Naive thymus-derived CD4-positive, alpha-beta T cell (primary cell): Measurements from ENCODE around the gene PDE6B. TPM values are rescaled to one million over a fixed set of nuclear protein-coding genes. Genes with fewer than 3 reads are reported as not detected.

Source experiments
- ATAC-seq: fragments of 150-1000 bp; cut with Tn5 transposase; 2 replicates; pipeline ENCODE4 v1.10.0; 2021; ENCODE audit warnings: mild to moderate bottlenecking, moderate library complexity
- CTCF ChIA-PET: fragments of 350-600 bp; sonication (Branson Sonifier 250); formaldehyde crosslinking; loops from one replicate; lab custom pipeline; 2021; ENCODE audit warnings: antibody characterized with exemption; lab: Charles Lee
- POLR2A ChIA-PET: fragments of 350-600 bp; sonication (Branson Sonifier 250); formaldehyde crosslinking; loops from one replicate; lab custom pipeline; 2021; ENCODE audit warnings: antibody characterized with exemption, inconsistent platforms; lab: Charles Lee
- DNase-seq, 9 donors: peaks; one replicate each; pipeline versions ENCODE4 v3.0.0 to v3.0.0-alpha.2; 2020 to 2022; ENCODE audit warnings: mixed read lengths in 1 of 9
- H3K27ac ChIP-seq: one replicate; pipeline ENCODE4 v1.7.0; 2013; ENCODE audit warnings: mild to moderate bottlenecking, low read depth, low read length, moderate library complexity
- H3K27me3 ChIP-seq, 2 donors: one replicate each; pipeline ENCODE4 v1.7.0; 2013; ENCODE audit warnings: low read length in 2 of 2, mild to moderate bottlenecking in 2 of 2, moderate library complexity in 2 of 2; ENCODE audit not compliant: control insufficient read depth in 2 of 2, insufficient read depth in 2 of 2
- H3K36me3 ChIP-seq, 3 experiments: 1 replicate in 2 of 3; 2 replicates in 1 of 3; pipeline ENCODE4 v1.7.0; 2013; ENCODE audit warnings: low read length in 3 of 3, mild to moderate bottlenecking in 3 of 3, moderate library complexity in 1 of 3; ENCODE audit not compliant: insufficient read depth in 3 of 3, control insufficient read depth in 2 of 3
- H3K4me1 ChIP-seq, 2 donors: one replicate each; pipeline ENCODE4 v1.7.0; 2013; ENCODE audit warnings: low read length in 2 of 2, mild to moderate bottlenecking in 2 of 2, moderate library complexity in 1 of 2; ENCODE audit not compliant: control insufficient read depth in 2 of 2, insufficient read depth in 2 of 2
- H3K4me3 ChIP-seq: 2 replicates; pipeline ENCODE4 v1.7.0; 2013; ENCODE audit warnings: mild to moderate bottlenecking, low read length
- H3K9me3 ChIP-seq, 3 experiments: 1 replicate in 2 of 3; 2 replicates in 1 of 3; pipeline ENCODE4 v1.7.0; 2013; ENCODE audit warnings: low read length in 3 of 3; ENCODE audit not compliant: control insufficient read depth in 2 of 3
- H3K27ac Mint-ChIP-seq, 9 donors: one replicate each; pipeline ENCODE4 v1.8.0; 2020 to 2022; ENCODE audit warnings: mixed read lengths in 9 of 9, mild to moderate bottlenecking in 8 of 9, moderate library complexity in 5 of 9, inconsistent platforms in 2 of 9
- H3K27me3 Mint-ChIP-seq, 5 donors: one replicate each; pipeline ENCODE4 v1.8.0; 2021 to 2022; ENCODE audit warnings: mixed read lengths in 5 of 5, mild to moderate bottlenecking in 1 of 5
- H3K36me3 Mint-ChIP-seq, 5 donors: one replicate each; pipeline ENCODE4 v1.8.0; 2020 to 2022; ENCODE audit warnings: mixed read lengths in 5 of 5, mild to moderate bottlenecking in 3 of 5, inconsistent platforms in 1 of 5
- H3K4me1 Mint-ChIP-seq, 7 donors: one replicate each; pipeline ENCODE4 v1.8.0; 2020 to 2022; ENCODE audit warnings: mixed read lengths in 7 of 7, mild to moderate bottlenecking in 3 of 7, inconsistent platforms in 1 of 7
- H3K4me3 Mint-ChIP-seq, 10 donors: one replicate each; pipeline ENCODE4 v1.8.0; 2020 to 2022; ENCODE audit warnings: mild to moderate bottlenecking in 10 of 10, mixed read lengths in 10 of 10, moderate library complexity in 6 of 10, inconsistent platforms in 2 of 10
- H3K9me3 Mint-ChIP-seq, 11 donors: one replicate each; pipeline ENCODE4 v1.8.0; 2020 to 2022; ENCODE audit warnings: mixed read lengths in 11 of 11, mild to moderate bottlenecking in 4 of 11, inconsistent platforms in 1 of 11, moderate library complexity in 1 of 11
- intact Hi-C, 2 donors: fragments of 100-400 bp; cut with micrococcal nuclease; formaldehyde crosslinking; loops; one replicate each; pipeline ENCODE4 v1.15.1; 2023
- polyA plus RNA-seq, 2 donors: library from polyadenylated mRNA; unstranded; fragments of 300-500 nt; fragmentation: Illumina TruSeq; gene quantifications; one replicate each; pipeline ENCODE4 v1.2.3, GENCODE V29; 2021
- total RNA-seq, 6 experiments: library from RNA in 5 of 6; stranded (reverse) in 5 of 6; gene quantifications; 1 replicate in 5 of 6; 2 replicates in 1 of 6; pipeline ENCODE4 v1.2.3 and lab custom pipeline; 2021 to 2026

The PDE6B gene
- total and polyA plus RNA-seq, 7 experiments from 2014 or later = 13.7 to 28.3 (median 19.8) TPM

GRCh38 chr4:600850-601515, 24.4 kb upstream of the PDE6B start:
- intact Hi-C loops = no loop called here
- Histone ChIP-seq H3K4me1 (no peaks in the 10 kb centered on the region), H3K36me3 (no peaks in the 10 kb centered on the region), H3K4me3 (no peak overlapping the region), H3K9me3 (no peaks in the 10 kb centered on the region), H3K27ac (no peak overlapping the region), H3K27me3 (no peaks in the 10 kb centered on the region)
- ATAC-seq (no peak), DNase-seq (no peak)
- Mint-ChIP-seq H3K9me3 (peaks cover 0 to 11% (median 0%) of the 10 kb centered on the region in 11 donors), H3K4me3 (no peak overlapping the region), H3K36me3 (peaks cover 0 to 5% (median 0%) of the 10 kb centered on the region in 5 donors), H3K27ac (peak overlapping the region in 1 of 9 donors; percentile 62), H3K27me3 (peaks cover 4 to 35% (median 31%) of the 10 kb centered on the region in 5 donors), H3K4me1 (peaks cover 0 to 10% (median 5%) of the 10 kb centered on the region in 7 donors)
- ChIA-PET CTCF (no interaction called here), POLR2A (no interaction called here)

- Histone ChIP-seq H3K27ac (no peak overlapping the region), H3K4me3 (no peak overlapping the region), H3K27me3 (no peaks in the 10 kb centered on the region), H3K4me1 (no peaks in the 10 kb centered on the region), H3K9me3 (no peaks in the 10 kb centered on the region), H3K36me3 (no peaks in the 10 kb centered on the region)
- Mint-ChIP-seq H3K36me3 (peaks cover 0 to 5% (median 0%) of the 10 kb centered on the region in 5 donors), H3K9me3 (peaks cover 0 to 8% (median 0%) of the 10 kb centered on the region in 11 donors), H3K27ac (no peak overlapping the region), H3K4me3 (no peak overlapping the region), H3K4me1 (peaks cover 0 to 10% (median 5%) of the 10 kb centered on the region in 7 donors), H3K27me3 (peaks cover 2 to 32% (median 28%) of the 10 kb centered on the region in 5 donors)
- ChIA-PET POLR2A (no interaction called here), CTCF (interaction anchor here (0.6 kb wide), 1 partner anchor 9 kb away, joined by 3 read pairs; no protein-coding TSS in a partner anchor)
- intact Hi-C loops = no loop called here
- DNase-seq (no peak), ATAC-seq (no peak)
Observed at GRCh38 chr4:601612-602558, 23.5 kb upstream of the PDE6B start.

GRCh38 chr4:602559-602942, 22.8 kb upstream of the PDE6B start:
- H3K27ac Mint-ChIP-seq = no peak overlapping the region
- Histone ChIP-seq H3K9me3 (no peaks in the 10 kb centered on the region), H3K4me1 (no peaks in the 10 kb centered on the region), H3K36me3 (no peaks in the 10 kb centered on the region), H3K27ac (no peak overlapping the region), H3K27me3 (no peaks in the 10 kb centered on the region), H3K4me3 (no peak overlapping the region)
- H3K4me3 Mint-ChIP-seq = no peak overlapping the region
- peaks cover 0 to 5% (median 0%) of the 10 kb centered on the region in 5 donors for H3K36me3 Mint-ChIP-seq
- H3K9me3 Mint-ChIP-seq = peaks cover 0 to 5% (median 0%) of the 10 kb centered on the region in 11 donors
- no peak for ATAC-seq
- H3K4me1 Mint-ChIP-seq = peaks cover 0 to 10% (median 5%) of the 10 kb centered on the region in 7 donors
- DNase-seq = peak in 6 of 9 donors; percentile 11 to 61 (median 42)
- CTCF ChIA-PET = no interaction called here
- peaks cover 0 to 32% (median 25%) of the 10 kb centered on the region in 5 donors for H3K27me3 Mint-ChIP-seq
- intact Hi-C loops = no loop called here
- POLR2A ChIA-PET = no interaction called here

- ATAC-seq = no peak
- Mint-ChIP-seq H3K4me3 (no peak overlapping the region), H3K36me3 (peaks cover 0 to 4% (median 0%) of the 10 kb centered on the region in 5 donors), H3K9me3 (peaks cover 0 to 5% (median 0%) of the 10 kb centered on the region in 11 donors), H3K27ac (no peak overlapping the region), H3K27me3 (peaks cover 0 to 24% (median 21%) of the 10 kb centered on the region in 5 donors), H3K4me1 (peaks cover 0 to 10% (median 5%) of the 10 kb centered on the region in 7 donors)
- Histone ChIP-seq H3K9me3 (no peaks in the 10 kb centered on the region), H3K36me3 (no peaks in the 10 kb centered on the region), H3K4me1 (no peaks in the 10 kb centered on the region), H3K27me3 (no peaks in the 10 kb centered on the region), H3K4me3 (no peak overlapping the region), H3K27ac (no peak overlapping the region)
- peak in 1 of 9 donors; percentile 2 for DNase-seq
- intact Hi-C loops = no loop called here
- ChIA-PET CTCF (no interaction called here), POLR2A (no interaction called here)
Observed at GRCh38 chr4:604131-604530, 21.2 kb upstream of the PDE6B start.

- Mint-ChIP-seq H3K4me1 (peaks cover 0 to 15% (median 5%) of the 10 kb centered on the region in 7 donors), H3K4me3 (no peak overlapping the region), H3K27ac (no peak overlapping the region), H3K9me3 (peaks cover 0 to 9% (median 0%) of the 10 kb centered on the region in 11 donors), H3K36me3 (peaks cover 0 to 5% (median 0%) of the 10 kb centered on the region in 5 donors), H3K27me3 (peaks cover 0 to 36% (median 31%) of the 10 kb centered on the region in 5 donors)
- Histone ChIP-seq H3K4me3 (no peak overlapping the region), H3K27ac (no peak overlapping the region), H3K9me3 (no peaks in the 10 kb centered on the region), H3K4me1 (no peaks in the 10 kb centered on the region), H3K27me3 (no peaks in the 10 kb centered on the region), H3K36me3 (no peaks in the 10 kb centered on the region)
- no peak for ATAC-seq
- ChIA-PET CTCF (no interaction called here), POLR2A (no interaction called here)
- DNase-seq = no peak
- intact Hi-C loops = no loop called here
Observed at GRCh38 chr4:605702-606425, 19.5 kb upstream of the PDE6B start.

GRCh38 chr4:608236-608635, 17.1 kb upstream of the PDE6B start:
- H3K36me3 ChIP-seq = no peaks in the 10 kb centered on the region
- POLR2A ChIA-PET = no interaction called here
- no peaks in the 10 kb centered on the region for H3K4me1 ChIP-seq
- Mint-ChIP-seq H3K4me1 (peaks cover 0 to 15% (median 5%) of the 10 kb centered on the region in 7 donors), H3K27ac (no peak overlapping the region), H3K36me3 (peaks cover 0 to 5% (median 0%) of the 10 kb centered on the region in 5 donors), H3K27me3 (peaks cover 0 to 33% (median 18%) of the 10 kb centered on the region in 5 donors), H3K4me3 (no peak overlapping the region), H3K9me3 (peaks cover 0 to 9% (median under 1%) of the 10 kb centered on the region in 11 donors)
- DNase-seq (no peak), ATAC-seq (no peak)
- intact Hi-C loops = no loop called here
- no peak overlapping the region for H3K27ac ChIP-seq
- no peaks in the 10 kb centered on the region for H3K9me3 ChIP-seq
- no peak overlapping the region for H3K4me3 ChIP-seq
- no peaks in the 10 kb centered on the region for H3K27me3 ChIP-seq
- CTCF ChIA-PET = no interaction called here
